ENCODE results near the gene RTRAF. TPM values are rescaled to one million over a fixed set of nuclear protein-coding genes. Genes with fewer than 3 reads are reported as not detected.

RTRAF gene
- total and polyA plus RNA-seq, 2 donors (not counting 1 experiment from before 2014, with no cell fraction given), result 34.7 to 91.1 TPM

DNA sequence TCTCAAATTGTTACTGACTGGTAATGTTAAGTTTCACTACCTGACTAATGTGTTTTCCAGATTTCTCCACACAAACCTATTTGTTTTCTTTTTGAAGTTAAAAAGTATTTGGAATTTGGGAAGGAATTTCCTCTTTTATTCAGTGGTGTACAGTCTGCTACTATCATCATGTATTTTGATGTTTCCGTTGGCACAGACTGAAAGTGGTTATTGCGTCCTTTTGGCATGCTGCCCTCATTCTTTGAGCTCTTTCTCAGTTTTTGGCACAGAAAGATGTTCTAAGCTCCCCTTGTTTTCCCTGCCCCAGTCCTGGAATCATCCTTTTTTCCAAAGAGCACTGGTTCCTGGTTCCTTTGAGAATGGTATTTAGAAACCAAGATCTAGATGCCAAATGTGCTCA is 31.4 kb upstream of the RTRAF start:
- ChIA-PET CTCF (interaction anchor here (0.9 kb wide), 1 partner anchor 21 kb away, joined by 3 read pairs; no protein-coding TSS in a partner anchor), POLR2A (no interaction called here)
- no peak for ATAC-seq (ENCODE audit: low read depth)
- Histone ChIP-seq H3K79me2 (ENCODE audit: control insufficient read depth, insufficient read depth, low read length) (peaks cover 4% of the 10 kb centered on the region), H3K4me3 (ENCODE audit: control extremely low read depth in 1 of 5, extremely low read depth in 1 of 5, insufficient read depth in 1 of 5, low read depth in 2 of 5, low read length in 4 of 5) (no peak overlapping the region), H4K20me1 (ENCODE audit: control insufficient read depth, insufficient read depth, low read length, poor library complexity, severe bottlenecking) (no peaks in the 10 kb centered on the region), H3K27me3 (replicated peaks in 1 of 4; ENCODE audit: control extremely low read depth in 1 of 4, control insufficient read depth in 3 of 4, insufficient read depth in 4 of 4, low read length in 3 of 4) (no peaks in the 10 kb centered on the region), H2AFZ (ENCODE audit: insufficient read depth, low read depth, low read length, poor library complexity, severe bottlenecking) (no peak overlapping the region), H3K4me1 (ENCODE audit: control insufficient read depth in 2 of 2, insufficient read depth in 2 of 2, low read length in 2 of 2) (no peaks in the 10 kb centered on the region), H3K9ac (ENCODE audit: low read length) (no peak overlapping the region), H3K27ac (ENCODE audit: low read length in 2 of 2) (no peak overlapping the region), H3K36me3 (replicated peaks in 1 of 2; ENCODE audit: control extremely low read depth in 1 of 2, control insufficient read depth in 1 of 2, extremely low read depth in 1 of 2, insufficient read depth in 2 of 2, low read length in 1 of 2) (peaks cover 7 to 57% of the 10 kb centered on the region in 2 experiments), H3K4me2 (replicated peaks; ENCODE audit: low read depth, low read length, poor library complexity, severe bottlenecking) (no peak overlapping the region), H3K9me3 (ENCODE audit: control extremely low read depth in 1 of 3, control insufficient read depth in 2 of 3, insufficient read depth in 1 of 3, low read length in 2 of 3) (peaks cover 0 to 14% (median 3%) of the 10 kb centered on the region in 3 donors)
- intact Hi-C loops (cut with micrococcal nuclease), result no loop called here
- no peak overlapping the region for H3K4me3 Mint-ChIP-seq
- peaks cover 10% of the 10 kb centered on the region for H3K4me1 Mint-ChIP-seq
- no peaks in the 10 kb centered on the region for H3K27me3 Mint-ChIP-seq
- no peak for DNase-seq
- WGBS (ENCODE audit: insufficient coverage), result 100% methylated on average over 2 of the region's 2 CpGs
- no peak for TF ChIP-seq CTCF (IDR thresholded peaks at IDR 0.05)
- no peak for TF ChIP-seq EZH2 (IDR thresholded peaks at IDR 0.05; ENCODE audit: borderline replicate concordance, insufficient read depth, low read depth, low read length, poor library complexity, severe bottlenecking)
- peaks cover 18% of the 10 kb centered on the region for H3K9me3 Mint-ChIP-seq (ENCODE audit: insufficient read depth)
- H3K27ac Mint-ChIP-seq, result no peak overlapping the region

DNA sequence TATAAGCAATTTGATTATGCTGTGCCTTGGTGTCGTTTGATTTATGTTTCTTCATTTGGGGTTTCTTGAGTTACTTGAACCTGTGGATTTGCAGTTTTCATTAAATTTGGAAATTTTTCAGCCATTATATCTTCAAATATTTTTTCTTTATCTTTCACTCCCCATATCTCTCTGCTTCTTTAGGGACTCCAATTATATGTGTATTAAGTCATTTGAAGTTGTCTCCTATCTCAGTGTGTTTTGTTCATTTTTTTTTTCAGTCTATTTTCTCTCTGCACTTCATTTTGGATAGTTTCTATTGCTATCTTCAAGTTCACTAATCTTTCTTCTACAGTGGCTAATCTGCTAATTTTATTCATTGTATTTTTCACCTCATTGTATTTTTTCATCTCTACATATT is 29.4 kb upstream of the RTRAF start:
- no peak overlapping the region for H3K27ac ChIP-seq (ENCODE audit: low read length in 2 of 2)
- no peak for DNase-seq
- intact Hi-C loops (cut with micrococcal nuclease), result no loop called here
- H3K4me1 Mint-ChIP-seq, result peaks cover 14% of the 10 kb centered on the region
- no CpG with 5 or more reads among the region's 1 CpG for WGBS (ENCODE audit: insufficient coverage)
- H3K36me3 ChIP-seq (replicated peaks in 1 of 2; ENCODE audit: control extremely low read depth in 1 of 2, control insufficient read depth in 1 of 2, extremely low read depth in 1 of 2, insufficient read depth in 2 of 2, low read length in 1 of 2), result peaks cover 6 to 44% of the 10 kb centered on the region in 2 experiments
- no peak overlapping the region for H3K4me3 Mint-ChIP-seq
- H3K27ac Mint-ChIP-seq, result no peak overlapping the region
- H3K27me3 Mint-ChIP-seq, result no peaks in the 10 kb centered on the region
- H3K79me2 ChIP-seq (ENCODE audit: control insufficient read depth, insufficient read depth, low read length), result peaks cover 4% of the 10 kb centered on the region
- TF ChIP-seq CTCF (IDR thresholded peaks at IDR 0.05) (no peak), EZH2 (IDR thresholded peaks at IDR 0.05; ENCODE audit: borderline replicate concordance, insufficient read depth, low read depth, low read length, poor library complexity, severe bottlenecking) (no peak)
- H3K4me3 ChIP-seq (ENCODE audit: control extremely low read depth in 1 of 5, extremely low read depth in 1 of 5, insufficient read depth in 1 of 5, low read depth in 2 of 5, low read length in 4 of 5), result no peak overlapping the region
- ATAC-seq (ENCODE audit: low read depth), result no peak
- H4K20me1 ChIP-seq (ENCODE audit: control insufficient read depth, insufficient read depth, low read length, poor library complexity, severe bottlenecking), result no peaks in the 10 kb centered on the region
- no peak overlapping the region for H3K9ac ChIP-seq (ENCODE audit: low read length)
- peaks cover 18% of the 10 kb centered on the region for H3K9me3 Mint-ChIP-seq (ENCODE audit: insufficient read depth)
- ChIA-PET CTCF (no interaction called here), POLR2A (no interaction called here)
- H3K9me3 ChIP-seq (ENCODE audit: control extremely low read depth in 1 of 3, control insufficient read depth in 2 of 3, insufficient read depth in 1 of 3, low read length in 2 of 3), result peaks cover 0 to 14% (median 3%) of the 10 kb centered on the region in 3 donors
- H3K4me1 ChIP-seq (ENCODE audit: control insufficient read depth in 2 of 2, insufficient read depth in 2 of 2, low read length in 2 of 2), result no peaks in the 10 kb centered on the region
- H2AFZ ChIP-seq (ENCODE audit: insufficient read depth, low read depth, low read length, poor library complexity, severe bottlenecking), result no peak overlapping the region
- no peak overlapping the region for H3K4me2 ChIP-seq (replicated peaks; ENCODE audit: low read depth, low read length, poor library complexity, severe bottlenecking)
- no peaks in the 10 kb centered on the region for H3K27me3 ChIP-seq (replicated peaks in 1 of 4; ENCODE audit: control extremely low read depth in 1 of 4, control insufficient read depth in 3 of 4, insufficient read depth in 4 of 4, low read length in 3 of 4)
